CD4-positive, alpha-beta T cell (primary cell): ENCODE results near the gene USP12. TPM values are rescaled to one million over a fixed set of nuclear protein-coding genes. Genes with fewer than 3 reads are reported as not detected.

ENCODE experiments used
- ATAC-seq: fragments of 200-7000 bp; cut with Tn5 transposase; one replicate; pipeline ENCODE4 v1.10.0; 2022; ENCODE audit warnings: mild to moderate bottlenecking; ENCODE audit not compliant: poor library complexity
- CTCF ChIA-PET: fragments of 350-600 bp; sonication (Branson Sonifier 250); formaldehyde crosslinking; loops from one replicate; lab custom pipeline; 2021; ENCODE audit warnings: antibody characterized with exemption, inconsistent platforms; lab: Charles Lee
- POLR2A ChIA-PET: fragments of 350-600 bp; sonication (Branson Sonifier 250); formaldehyde crosslinking; loops from one replicate; lab custom pipeline; 2021; ENCODE audit warnings: antibody characterized with exemption, inconsistent platforms; lab: Charles Lee
- DNase-seq, 14 experiments: peaks; one replicate each; pipeline ENCODE4 v3.0.0-alpha.2; 2013 to 2020; ENCODE audit warnings: mixed read lengths in 2 of 14
- H3K27ac ChIP-seq, 2 donors: one replicate each; pipeline versions ENCODE4 v1.5.1 to v1.7.0; 2013; ENCODE audit warnings: low read length in 2 of 2, low read depth in 1 of 2, mild to moderate bottlenecking in 1 of 2
- H3K27me3 ChIP-seq, 2 experiments: 1 replicate in 1 of 2; 2 replicates in 1 of 2; pipeline versions ENCODE4 v1.6.1 to v1.7.0; 2013; ENCODE audit warnings: low read length in 2 of 2, control low read depth in 1 of 2, mild to moderate bottlenecking in 1 of 2, moderate library complexity in 1 of 2; ENCODE audit not compliant: insufficient read depth in 2 of 2, control insufficient read depth in 1 of 2
- H3K36me3 ChIP-seq: one replicate; pipeline ENCODE4 v1.6.1; 2013; ENCODE audit warnings: low read length, control low read depth; ENCODE audit not compliant: insufficient read depth
- H3K4me1 ChIP-seq: one replicate; pipeline ENCODE4 v1.6.1; 2013; ENCODE audit warnings: low read length, control low read depth; ENCODE audit not compliant: insufficient read depth
- H3K4me3 ChIP-seq: one replicate; pipeline ENCODE4 v1.5.1; 2013; ENCODE audit warnings: mild to moderate bottlenecking, low read length, moderate library complexity
- H3K9me3 ChIP-seq, 2 experiments: 1 replicate in 1 of 2; 2 replicates in 1 of 2; pipeline versions ENCODE4 v1.6.1 to v1.7.0; 2013; ENCODE audit warnings: low read length in 2 of 2, mild to moderate bottlenecking in 2 of 2, control low read depth in 1 of 2, moderate library complexity in 1 of 2; ENCODE audit not compliant: control insufficient read depth in 1 of 2, insufficient read depth in 1 of 2
- H3K27ac Mint-ChIP-seq: one replicate; pipeline ENCODE4 v1.8.0; 2020; ENCODE audit warnings: mixed read lengths
- H3K27me3 Mint-ChIP-seq: one replicate; pipeline ENCODE4 v1.8.0; 2021; ENCODE audit warnings: mixed read lengths
- H3K36me3 Mint-ChIP-seq: one replicate; pipeline ENCODE4 v1.8.0; 2021; ENCODE audit warnings: low read depth, mixed read lengths
- H3K4me1 Mint-ChIP-seq: one replicate; pipeline ENCODE4 v1.8.0; 2021; ENCODE audit warnings: low read depth, mixed read lengths
- H3K4me3 Mint-ChIP-seq: one replicate; pipeline ENCODE4 v1.8.0; 2020; ENCODE audit warnings: mild to moderate bottlenecking, mixed read lengths
- H3K9me3 Mint-ChIP-seq: one replicate; pipeline ENCODE4 v1.8.0; 2020; ENCODE audit warnings: mixed read lengths
- CTCF ChIP-seq: fragments of 200-600 bp; IDR thresholded peaks from one replicate; pipeline ENCODE4 v1.8.0; 2022; ENCODE audit warnings: antibody characterized with exemption, mild to moderate bottlenecking
- intact Hi-C, 2 experiments: fragments of 100-400 bp; cut with DNase I in 1 of 2; cut with micrococcal nuclease in 1 of 2; formaldehyde crosslinking; loops; one replicate each; pipeline versions ENCODE4 v1.15.1 to v1.9.0; 2023 to 2025; cut with DNase I, micrococcal nuclease
- total RNA-seq, 174 experiments: library from RNA in 2 of 174; stranded (reverse) in 2 of 174; gene quantifications; one replicate each; pipeline ENCODE4 v1.2.3 and lab custom pipeline; 2021 to 2026

Gene USP12
- total RNA-seq, 2 experiments from 2014 or later, result 56.9 to 58.8 TPM

GRCh38 chr13:27083183-27083582, 88.4 kb downstream of the USP12 start:
- CTCF ChIA-PET, result no interaction called here
- no peaks in the 10 kb centered on the region for H3K27me3 Mint-ChIP-seq
- Histone ChIP-seq H3K4me1 (no peaks in the 10 kb centered on the region), H3K27me3 (no peaks in the 10 kb centered on the region), H3K27ac (no peak overlapping the region), H3K36me3 (peaks cover 7% of the 10 kb centered on the region), H3K4me3 (no peak overlapping the region), H3K9me3 (no peaks in the 10 kb centered on the region)
- intact Hi-C loops, result no loop called here
- DNase-seq, result no peak
- no peak overlapping the region for H3K27ac Mint-ChIP-seq
- no peak overlapping the region for H3K4me3 Mint-ChIP-seq
- no peaks in the 10 kb centered on the region for H3K9me3 Mint-ChIP-seq
- H3K36me3 Mint-ChIP-seq, result peaks cover 71% of the 10 kb centered on the region
- no peaks in the 10 kb centered on the region for H3K4me1 Mint-ChIP-seq
- ATAC-seq, result no peak
- POLR2A ChIA-PET, result no interaction called here
- TF ChIP-seq CTCF, result no peak

- H3K4me1 Mint-ChIP-seq, result no peaks in the 10 kb centered on the region
- ChIA-PET POLR2A (no interaction called here), CTCF (interaction anchor here (0.6 kb wide), 1 partner anchor 191 kb away, joined by 4 read pairs; no protein-coding TSS in a partner anchor)
- peaks cover 61% of the 10 kb centered on the region for H3K36me3 Mint-ChIP-seq
- H3K4me3 Mint-ChIP-seq, result no peak overlapping the region
- no peak overlapping the region for H3K27ac ChIP-seq
- DNase-seq (no peak), ATAC-seq (no peak)
- H3K4me3 ChIP-seq, result no peak overlapping the region
- no peaks in the 10 kb centered on the region for H3K27me3 Mint-ChIP-seq
- no peaks in the 10 kb centered on the region for H3K4me1 ChIP-seq
- H3K27ac Mint-ChIP-seq, result peak overlapping the region; percentile 25
- H3K36me3 ChIP-seq, result no peaks in the 10 kb centered on the region
- TF ChIP-seq CTCF, result no peak
- no peaks in the 10 kb centered on the region for H3K9me3 ChIP-seq
- intact Hi-C loops, result no loop called here
- no peaks in the 10 kb centered on the region for H3K27me3 ChIP-seq
- H3K9me3 Mint-ChIP-seq, result no peaks in the 10 kb centered on the region
These were observed 89.5 kb downstream of the USP12 start for GRCh38 chr13:27081893-27082679.

- no peaks in the 10 kb centered on the region for H3K9me3 Mint-ChIP-seq
- CTCF ChIA-PET, result no interaction called here
- H3K4me3 Mint-ChIP-seq, result no peak overlapping the region
- H3K36me3 Mint-ChIP-seq, result peaks cover 57% of the 10 kb centered on the region
- H3K36me3 ChIP-seq, result no peaks in the 10 kb centered on the region
- no peaks in the 10 kb centered on the region for H3K4me1 Mint-ChIP-seq
- ATAC-seq, result no peak
- H3K4me3 ChIP-seq, result no peak overlapping the region
- H3K27ac Mint-ChIP-seq, result no peak overlapping the region
- H3K4me1 ChIP-seq, result no peaks in the 10 kb centered on the region
- TF ChIP-seq CTCF, result no peak
- H3K27me3 Mint-ChIP-seq, result no peaks in the 10 kb centered on the region
- H3K27ac ChIP-seq, result no peak overlapping the region
- no peaks in the 10 kb centered on the region for H3K9me3 ChIP-seq
- POLR2A ChIA-PET, result no interaction called here
- DNase-seq, result no peak
- intact Hi-C loops, result no loop called here
- H3K27me3 ChIP-seq, result no peaks in the 10 kb centered on the region
These were observed 91.3 kb downstream of the USP12 start for GRCh38 chr13:27080018-27080948.
